NCI-H510A treated with DMSO at 0.1 percent for 48 hours (cell line): Measurements from ENCODE around the gene TCF7L1.
"Not testable (repeated sequence)": the region's sequence is repeated elsewhere in the genome, so short reads cannot be mapped to it uniquely, and the experiment has no call there.

Source experiments
- DNase-seq: peaks from one replicate; lab custom pipeline; 2025; lab: John Stamatoyannopoulos, UW

The TCF7L1 gene

GRCh38 chr2:85132834-85133637 lies at the start of gene TCF7L1:
Gene TCF7L1, plus strand, starts transcription at chr2:85133392. Its CDS starts 293 bp downstream, at chr2:85133685.
- DNase-seq, result peak; percentile 66

- no peak for DNase-seq
Measured at GRCh38 chr2:85085563-85085962, 47.6 kb upstream of the TCF7L1 start.

GRCh38 chr2:85087541-85087940 lies 45.7 kb upstream of the TCF7L1 start:
- no peak for DNase-seq

GRCh38 chr2:85088921-85089320 lies 44.3 kb upstream of the TCF7L1 start:
- DNase-seq, result no peak

GRCh38 chr2:85089585-85089984 lies 43.6 kb upstream of the TCF7L1 start:
- DNase-seq, result no peak

GRCh38 chr2:85091838-85092237 lies 41.4 kb upstream of the TCF7L1 start:
- no peak for DNase-seq

- no peak for DNase-seq
Measured at GRCh38 chr2:85095094-85095493, 38.1 kb upstream of the TCF7L1 start.

GRCh38 chr2:85096616-85097015 lies 36.6 kb upstream of the TCF7L1 start:
- DNase-seq, result no peak

- no peak for DNase-seq
Measured at GRCh38 chr2:85104228-85104627, 29.0 kb upstream of the TCF7L1 start.

- no peak for DNase-seq
Measured at GRCh38 chr2:85106489-85107180, 26.6 kb upstream of the TCF7L1 start.

- no peak for DNase-seq
Measured at GRCh38 chr2:85110991-85111560, 22.1 kb upstream of the TCF7L1 start.

GRCh38 chr2:85111819-85112281 lies 21.3 kb upstream of the TCF7L1 start:
- DNase-seq, result no peak

GRCh38 chr2:85112906-85113625 lies 20.1 kb upstream of the TCF7L1 start:
- DNase-seq, result no peak

GRCh38 chr2:85114586-85115330 lies 18.4 kb upstream of the TCF7L1 start:
- DNase-seq, result no peak

GRCh38 chr2:85116207-85116606 lies 17.0 kb upstream of the TCF7L1 start:
- DNase-seq, result no peak

GRCh38 chr2:85119900-85120299 lies 13.3 kb upstream of the TCF7L1 start:
- no peak for DNase-seq

GRCh38 chr2:85120363-85120762 lies 12.8 kb upstream of the TCF7L1 start:
- no peak for DNase-seq

- DNase-seq, result not testable (repeated sequence)
Measured at GRCh38 chr2:85126462-85126861, 6.7 kb upstream of the TCF7L1 start.

- DNase-seq, result no peak
Measured at GRCh38 chr2:85129861-85130260, 3.3 kb upstream of the TCF7L1 start.

GRCh38 chr2:85130407-85130806 lies 2.8 kb upstream of the TCF7L1 start:
- no peak for DNase-seq

GRCh38 chr2:85131116-85131515 lies 2.1 kb upstream of the TCF7L1 start:
- no peak for DNase-seq

- peak; percentile 39 for DNase-seq
Measured at GRCh38 chr2:85132397-85132796, 795 bp upstream of the TCF7L1 start.
